A673 (cell line): Measurements from ENCODE around the gene TNS1. TPM values are rescaled to one million over a fixed set of nuclear protein-coding genes. Genes with fewer than 3 reads are reported as not detected.

Source experiments
- BruUV-seq: library from RNA; stranded (reverse); fragments of 400-500 nt; replicated peaks from 2 replicates; lab custom pipeline; 2021; lab: Mats Ljungman, UMichigan
- CTCF ChIA-PET: fragments of 300-600 bp; sonication (Branson Sonifier 250); formaldehyde crosslinking; loops from one replicate; lab custom pipeline; 2022; ENCODE audit warnings: antibody characterized with exemption; lab: Charles Lee
- POLR2A ChIA-PET: fragments of 300-600 bp; sonication (Branson Sonifier 250); formaldehyde crosslinking; loops from one replicate; lab custom pipeline; 2022; ENCODE audit warnings: antibody characterized with exemption; ENCODE audit not compliant: low non-redundant PET; lab: Charles Lee
- DNase-seq: peaks from one replicate; pipeline ENCODE4 v3.0.0-alpha.2; 2015; ENCODE audit warnings: low spot score
- H3K27ac ChIP-seq: fragments of 200-600 bp; sonication (generic); 2 replicates; pipeline ENCODE4 v1.5.1; 2016; ENCODE audit warnings: mixed run types, low read depth, mild to moderate bottlenecking, mixed read lengths, antibody characterized with exemption, low read length; ENCODE audit not compliant: poor library complexity, severe bottlenecking
- H3K27me3 ChIP-seq: fragments of 200-600 bp; sonication (generic); replicated peaks from 2 replicates; pipeline ENCODE4 v1.6.1; 2017; ENCODE audit warnings: mixed run types, low read depth, mild to moderate bottlenecking, mixed read lengths, antibody characterized with exemption, low read length; ENCODE audit not compliant: insufficient read depth, poor library complexity
- H3K36me3 ChIP-seq: fragments of 200-600 bp; sonication (generic); 2 replicates; pipeline ENCODE4 v1.6.1; 2016; ENCODE audit warnings: mixed run types, mild to moderate bottlenecking, mixed read lengths, antibody characterized with exemption, low read length; ENCODE audit not compliant: insufficient read depth, poor library complexity, severe bottlenecking
- H3K4me1 ChIP-seq: fragments of 200-600 bp; sonication (generic); 2 replicates; pipeline ENCODE4 v1.6.1; 2017; ENCODE audit warnings: mixed run types, mild to moderate bottlenecking, mixed read lengths, antibody characterized with exemption, low read length; ENCODE audit not compliant: insufficient read depth, poor library complexity, severe bottlenecking
- H3K4me3 ChIP-seq: fragments of 200-600 bp; sonication (generic); 2 replicates; pipeline ENCODE4 v1.5.1; 2016; ENCODE audit warnings: low read depth, mixed run types, mild to moderate bottlenecking, mixed read lengths, low read length; ENCODE audit not compliant: poor library complexity, severe bottlenecking
- H3K9me3 ChIP-seq: fragments of 200-600 bp; sonication (generic); 2 replicates; pipeline ENCODE4 v1.6.1; 2016; ENCODE audit warnings: mixed run types, low read depth, mild to moderate bottlenecking, mixed read lengths, antibody characterized with exemption, low read length; ENCODE audit not compliant: poor library complexity, severe bottlenecking
- EZH2 ChIP-seq: fragments of 200-600 bp; sonication (generic); IDR thresholded peaks from 2 replicates; pipeline ENCODE4 v1.6.1; 2017; ENCODE audit warnings: borderline replicate concordance, low read depth, mild to moderate bottlenecking, mixed read lengths, antibody characterized with exemption, low read length; ENCODE audit not compliant: poor library complexity, severe bottlenecking
- intact Hi-C: fragments of 100-400 bp; cut with micrococcal nuclease; formaldehyde crosslinking; loops from one replicate; pipeline ENCODE4 v1.10.0; 2022; ENCODE audit not compliant: unreplicated experiment
- total RNA-seq: library from RNA; stranded (reverse); gene quantifications from 2 replicates; pipeline ENCODE4 v1.2.3, GENCODE V29; 2021
- TF ChIP-seq, protein P1 (sequence below): fragments of 300-800, 200-600 bp; sonication (generic); conservative IDR thresholded peaks from 2 replicates; pipeline ENCODE4 v1.5.1; 2017; ENCODE audit warnings: low read depth, mild to moderate bottlenecking, antibody characterized with exemption, low read length, moderate library complexity, mixed read lengths

Gene TNS1
- total RNA-seq, 1 experiment from 2014 or later = 99.6 TPM

DNA sequence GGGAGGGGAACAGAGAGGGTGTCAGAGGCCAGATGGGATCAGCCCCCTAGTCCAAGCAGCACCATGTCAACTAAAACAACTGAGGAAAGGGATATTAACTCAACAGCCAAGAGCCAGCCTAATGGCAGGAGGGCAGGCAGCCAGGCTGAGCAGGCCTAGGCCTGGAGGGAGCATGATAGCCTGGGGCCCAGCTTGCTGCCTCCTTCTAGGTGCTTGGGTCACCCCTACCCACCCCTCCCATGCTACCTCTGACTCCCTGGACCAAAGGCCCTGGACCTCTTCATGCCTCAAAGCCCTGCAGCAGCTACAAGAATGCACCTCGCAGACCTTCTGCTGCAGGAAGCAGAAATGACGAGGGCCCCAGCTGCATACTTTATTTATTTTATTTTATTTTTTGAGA, 22.1 kb upstream of the TNS1 start:
- Histone ChIP-seq H3K27me3 (no peaks in the 10 kb centered on the region), H3K4me3 (no peak overlapping the region), H3K4me1 (peaks cover 8% of the 10 kb centered on the region), H3K36me3 (no peaks in the 10 kb centered on the region), H3K9me3 (no peaks in the 10 kb centered on the region), H3K27ac (no peak overlapping the region)
- DNase-seq = no peak
- intact Hi-C loops = no loop called here
- POLR2A ChIA-PET = no interaction called here
- TF ChIP-seq, protein P1, sequence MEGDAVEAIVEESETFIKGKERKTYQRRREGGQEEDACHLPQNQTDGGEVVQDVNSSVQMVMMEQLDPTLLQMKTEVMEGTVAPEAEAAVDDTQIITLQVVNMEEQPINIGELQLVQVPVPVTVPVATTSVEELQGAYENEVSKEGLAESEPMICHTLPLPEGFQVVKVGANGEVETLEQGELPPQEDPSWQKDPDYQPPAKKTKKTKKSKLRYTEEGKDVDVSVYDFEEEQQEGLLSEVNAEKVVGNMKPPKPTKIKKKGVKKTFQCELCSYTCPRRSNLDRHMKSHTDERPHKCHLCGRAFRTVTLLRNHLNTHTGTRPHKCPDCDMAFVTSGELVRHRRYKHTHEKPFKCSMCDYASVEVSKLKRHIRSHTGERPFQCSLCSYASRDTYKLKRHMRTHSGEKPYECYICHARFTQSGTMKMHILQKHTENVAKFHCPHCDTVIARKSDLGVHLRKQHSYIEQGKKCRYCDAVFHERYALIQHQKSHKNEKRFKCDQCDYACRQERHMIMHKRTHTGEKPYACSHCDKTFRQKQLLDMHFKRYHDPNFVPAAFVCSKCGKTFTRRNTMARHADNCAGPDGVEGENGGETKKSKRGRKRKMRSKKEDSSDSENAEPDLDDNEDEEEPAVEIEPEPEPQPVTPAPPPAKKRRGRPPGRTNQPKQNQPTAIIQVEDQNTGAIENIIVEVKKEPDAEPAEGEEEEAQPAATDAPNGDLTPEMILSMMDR = no peak
- TF ChIP-seq EZH2 = no peak
- BruUV-seq = no TSS peak
- CTCF ChIA-PET = no interaction called here

GRCh38 chr2:218024336-218024735, 21.5 kb upstream of the TNS1 start:
- Histone ChIP-seq H3K27me3 (no peaks in the 10 kb centered on the region), H3K27ac (no peak overlapping the region), H3K4me3 (no peak overlapping the region), H3K4me1 (peaks cover 8% of the 10 kb centered on the region), H3K9me3 (no peaks in the 10 kb centered on the region), H3K36me3 (no peaks in the 10 kb centered on the region)
- ChIA-PET CTCF (no interaction called here), POLR2A (no interaction called here)
- intact Hi-C loops = no loop called here
- TF ChIP-seq, protein P1 = no peak
- TF ChIP-seq EZH2 = no peak
- no TSS peak for BruUV-seq
- DNase-seq = no peak

DNA sequence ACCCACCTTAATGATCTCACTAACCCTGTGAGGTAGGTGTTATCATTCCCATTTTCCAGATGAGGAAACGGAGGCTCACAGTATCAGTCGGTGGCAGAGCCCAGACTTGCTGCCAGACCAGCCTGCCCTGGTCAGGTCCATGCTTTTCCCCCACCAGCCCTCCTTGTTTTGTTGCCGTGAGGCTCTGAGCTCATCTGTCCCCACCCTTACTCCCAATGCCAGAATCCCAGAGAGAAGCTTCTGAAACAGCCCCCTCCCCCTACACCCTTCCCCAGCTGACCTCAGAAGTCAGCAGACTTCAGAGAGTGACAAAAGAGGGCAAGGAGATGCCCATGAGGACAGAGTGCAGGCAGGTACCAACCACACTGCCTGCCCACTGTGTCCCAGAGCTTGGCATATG, 20.8 kb upstream of the TNS1 start:
- no peak for TF ChIP-seq EZH2
- TF ChIP-seq, protein P1 = no peak
- DNase-seq = no peak
- intact Hi-C loops = no loop called here
- H3K36me3 ChIP-seq = no peaks in the 10 kb centered on the region
- H3K9me3 ChIP-seq = no peaks in the 10 kb centered on the region
- peaks cover 8% of the 10 kb centered on the region for H3K4me1 ChIP-seq
- POLR2A ChIA-PET = no interaction called here
- no peak overlapping the region for H3K27ac ChIP-seq
- H3K27me3 ChIP-seq = no peaks in the 10 kb centered on the region
- H3K4me3 ChIP-seq = no peak overlapping the region
- CTCF ChIA-PET = no interaction called here
- no TSS peak for BruUV-seq
